ENCODE measurements around the gene ZDHHC8. TPM values are rescaled to one million over a fixed set of nuclear protein-coding genes. Genes with fewer than 3 reads are reported as not detected.
A peak's percentile ranks its signal among the peaks of the same experiment; 100 is the strongest.

Gene ZDHHC8
- total RNA-seq, 1 experiment from 2014 or later: 89.3 TPM

GRCh38 chr22:20116951-20117632, 14.5 kb upstream of the ZDHHC8 start, which contains the start of gene TRMT2A (continued):
- TF ChIP-seq, protein P1, sequence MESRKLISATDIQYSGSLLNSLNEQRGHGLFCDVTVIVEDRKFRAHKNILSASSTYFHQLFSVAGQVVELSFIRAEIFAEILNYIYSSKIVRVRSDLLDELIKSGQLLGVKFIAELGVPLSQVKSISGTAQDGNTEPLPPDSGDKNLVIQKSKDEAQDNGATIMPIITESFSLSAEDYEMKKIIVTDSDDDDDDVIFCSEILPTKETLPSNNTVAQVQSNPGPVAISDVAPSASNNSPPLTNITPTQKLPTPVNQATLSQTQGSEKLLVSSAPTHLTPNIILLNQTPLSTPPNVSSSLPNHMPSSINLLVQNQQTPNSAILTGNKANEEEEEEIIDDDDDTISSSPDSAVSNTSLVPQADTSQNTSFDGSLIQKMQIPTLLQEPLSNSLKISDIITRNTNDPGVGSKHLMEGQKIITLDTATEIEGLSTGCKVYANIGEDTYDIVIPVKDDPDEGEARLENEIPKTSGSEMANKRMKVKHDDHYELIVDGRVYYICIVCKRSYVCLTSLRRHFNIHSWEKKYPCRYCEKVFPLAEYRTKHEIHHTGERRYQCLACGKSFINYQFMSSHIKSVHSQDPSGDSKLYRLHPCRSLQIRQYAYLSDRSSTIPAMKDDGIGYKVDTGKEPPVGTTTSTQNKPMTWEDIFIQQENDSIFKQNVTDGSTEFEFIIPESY (IDR thresholded peaks at IDR 0.05; ENCODE audit: extremely low read depth, insufficient replicate concordance, low read length): peak; percentile 14
- peak; percentile 61 for TF ChIP-seq SIN3A (IDR thresholded peaks at IDR 0.05; ENCODE audit: low read depth)

DNA sequence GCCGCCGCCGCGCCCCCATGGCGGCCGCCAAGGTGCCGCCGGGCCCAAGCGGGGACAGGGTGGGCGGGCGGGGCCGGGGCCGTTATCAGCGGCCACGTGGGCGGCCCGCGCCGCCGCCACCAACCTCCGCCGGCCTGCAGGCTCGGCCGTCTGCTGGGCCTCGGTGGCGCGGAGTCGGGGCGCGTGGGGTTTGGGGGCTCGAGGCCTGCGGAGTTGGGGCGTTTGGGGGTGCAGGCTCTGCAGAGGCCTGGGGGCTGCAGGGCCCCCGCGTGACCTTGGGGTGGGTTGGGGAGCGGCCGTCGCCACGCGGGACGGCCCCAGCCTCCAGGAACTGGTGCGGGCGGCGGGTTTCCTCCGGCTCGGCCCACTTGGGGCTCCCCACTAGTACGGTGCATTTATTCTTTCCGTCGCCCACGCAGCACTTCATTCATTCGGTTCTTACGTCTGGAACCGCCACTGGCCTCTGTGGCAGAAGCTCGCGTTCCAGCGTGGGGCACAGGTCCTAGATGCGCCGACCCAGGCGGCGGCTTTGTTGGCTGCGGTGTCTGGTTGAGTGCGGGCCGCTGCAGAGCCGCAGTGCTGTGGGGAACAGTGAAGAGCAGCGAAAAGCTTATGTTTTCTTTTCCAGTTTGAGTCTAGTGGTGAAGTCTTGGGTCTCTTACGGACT, 13.8 kb upstream of the ZDHHC8 start:
- POLR2A ChIA-PET: no interaction called here
- H3K9me2 ChIP-seq (ENCODE audit: insufficient read depth): no peaks in the 10 kb centered on the region
- peak overlapping the region; percentile 79 for H3K27ac ChIP-seq (ENCODE audit: low read depth, low read length)
- BruUV-seq (replicated peaks): no TSS peak
- H3K27me3 ChIP-seq (ENCODE audit: insufficient read depth, low read length): no peaks in the 10 kb centered on the region
- H2AFZ ChIP-seq (ENCODE audit: low read depth, low read length, poor library complexity, severe bottlenecking): no peak overlapping the region
- peaks cover 84% of the 10 kb centered on the region for H3K79me2 ChIP-seq (ENCODE audit: insufficient read depth, low read length)
- ATAC-seq (peak; percentile 35), DNase-seq (ENCODE audit: low read depth, low spot score) (no peak)
- peaks cover 20 to 45% of the 10 kb centered on the region in 2 experiments for H3K36me3 ChIP-seq (ENCODE audit: control insufficient read depth in 1 of 2, insufficient read depth in 2 of 2, low read length in 2 of 2)
- intact Hi-C loops (cut with micrococcal nuclease): loop anchor here (1.0 to 10.0 kb wide), 2 partner anchors 37 to 153 kb away; partner anchors contain the start of gene DGCR8
- no peaks in the 10 kb centered on the region for H4K20me1 ChIP-seq (ENCODE audit: insufficient read depth)
- H3K4me1 ChIP-seq (ENCODE audit: control insufficient read depth in 1 of 2, insufficient read depth in 2 of 2, low read length in 2 of 2): peaks cover 12 to 27% of the 10 kb centered on the region in 2 experiments
- RAD21 ChIA-PET (ENCODE audit: low non-redundant PET in 1 of 2, low total read pairs in 2 of 2, uncharacterized antibody in 2 of 2, unreplicated experiment in 2 of 2): no interaction called here
- peak overlapping the region; percentile 91 for H3K4me2 ChIP-seq (ENCODE audit: low read length)
- CTCF ChIA-PET: interaction anchor here (1.7 kb wide), 1 partner anchor 12 kb away, joined by 3 read pairs; no protein-coding TSS in a partner anchor
- H3K9ac ChIP-seq (ENCODE audit: low read length): peak overlapping the region; percentile 99
- peak overlapping the region; percentile 96 to 97 for H3K4me3 ChIP-seq (replicated peaks in 1 of 2; ENCODE audit: low read depth in 1 of 2, low read length in 2 of 2)
- no peaks in the 10 kb centered on the region for H3K9me3 ChIP-seq (ENCODE audit: control insufficient read depth in 1 of 2, insufficient read depth in 1 of 2, low read depth in 1 of 2, low read length in 2 of 2)
- peak; percentile 92; the same call in 1 of the 2 replicates for TF ChIP-seq ZFX (IDR thresholded peaks at IDR 0.05)
- TF ChIP-seq EGR1 (IDR thresholded peaks at IDR 0.05; ENCODE audit: low read depth): peak; percentile 64
- TF ChIP-seq CEBPB (IDR thresholded peaks at IDR 0.05; ENCODE audit: low read depth): no peak

Data from HCT116 (cell line).